K562 (cell line): ENCODE data around the gene ABCA10. TPM values are rescaled to one million over a fixed set of nuclear protein-coding genes. Genes with fewer than 3 reads are reported as not detected.

ENCODE experiments used
- ATAC-seq: fragments of 200-7000 bp; cut with Tn5 transposase; 3 replicates; pipeline ENCODE4 v1.9.1; 2020; ENCODE audit warnings: moderate library complexity
- BruUV-seq: library from RNA; stranded (reverse); fragments of 400-500 nt; replicated peaks from 2 replicates; lab custom pipeline; 2021; lab: Mats Ljungman, UMichigan
- CTCF ChIA-PET: fragments of 300-600 bp; formaldehyde crosslinking; extraction: SDS; loops from one replicate; lab custom pipeline; 2021; ENCODE audit warnings: low intra/inter-chr PET ratio; lab: Yijun Ruan, JAX
- POLR2A ChIA-PET: fragments of 300-600, 350-650 bp; sonication (Branson Sonifier 250); formaldehyde crosslinking; extraction: SDS; loops from one replicate; lab custom pipeline; 2021; ENCODE audit warnings: antibody characterized with exemption, inconsistent platforms; lab: Yijun Ruan, JAX
- DNase-seq, 4 experiments: peaks; one replicate each; pipeline versions ENCODE4 v3.0.0 to v3.0.0-alpha.2; 2011 to 2018; ENCODE audit warnings: low spot score in 3 of 4, mixed read lengths in 3 of 4; ENCODE audit errors: extremely low read depth in 1 of 4
- FAIRE-seq: peaks from 2 replicates; lab custom pipeline; 2011; peaks lifted over from hg19 to GRCh38; lab: Jason Lieb, UNC
- H2AFZ ChIP-seq: 2 replicates; pipeline ENCODE4 v1.6.0; 2011; ENCODE audit warnings: low read depth, low read length, control low read depth, inconsistent platforms
- H3K27ac ChIP-seq: fragments of 200-600 bp; 3 replicates; pipeline ENCODE4 v1.8.0; 2011; ENCODE audit warnings: low read depth, mild to moderate bottlenecking, control low read depth, inconsistent platforms, low read length, moderate library complexity, mixed read lengths; ENCODE audit errors: extremely low read depth
- H3K27me3 ChIP-seq, 2 experiments: fragments of 300-600 bp in 1 of 2; 2 replicates in 1 of 2; 3 replicates in 1 of 2; pipeline versions ENCODE4 v1.6.0 to v1.8.0; 2011; ENCODE audit warnings: inconsistent platforms in 2 of 2, low read length in 2 of 2, mild to moderate bottlenecking in 1 of 2, mixed read lengths in 1 of 2, moderate library complexity in 1 of 2; ENCODE audit not compliant: control insufficient read depth in 2 of 2, insufficient read depth in 2 of 2
- H3K36me3 ChIP-seq: fragments of 300-600 bp; 3 replicates; pipeline ENCODE4 v1.8.0; 2011; ENCODE audit warnings: mild to moderate bottlenecking, low read length, inconsistent platforms; ENCODE audit not compliant: control insufficient read depth, insufficient read depth
- H3K4me1 ChIP-seq, 2 experiments: fragments of 200-600 bp in 1 of 2; replicated peaks in 1 of 2; 2 replicates in 1 of 2; 3 replicates in 1 of 2; pipeline versions ENCODE4 v1.5.1 to v1.8.0; 2011; ENCODE audit warnings: inconsistent platforms in 2 of 2, low read length in 2 of 2, mild to moderate bottlenecking in 1 of 2, mixed read lengths in 1 of 2, moderate library complexity in 1 of 2; ENCODE audit not compliant: control insufficient read depth in 2 of 2, insufficient read depth in 2 of 2
- H3K4me2 ChIP-seq: 2 replicates; pipeline ENCODE4 v1.6.1; 2011; ENCODE audit warnings: low read length, control low read depth, inconsistent platforms, mixed read lengths; ENCODE audit not compliant: insufficient read depth
- H3K4me3 ChIP-seq: fragments of 200-600 bp; sonication (generic), shearing (Covaris generic); 2 replicates; pipeline ENCODE4 v1.5.1; 2016; ENCODE audit warnings: control low read depth, inconsistent platforms
- H3K79me2 ChIP-seq: fragments of 200-600 bp; 3 replicates; pipeline ENCODE4 v1.8.0; 2011; ENCODE audit warnings: low read length, inconsistent platforms; ENCODE audit not compliant: control insufficient read depth, insufficient read depth
- H3K9ac ChIP-seq, 2 experiments: 2 replicates each; pipeline versions ENCODE4 v1.6.0 to v1.6.1; 2011; ENCODE audit warnings: low read depth in 2 of 2, low read length in 2 of 2, control low read depth in 1 of 2, inconsistent platforms in 1 of 2, mild to moderate bottlenecking in 1 of 2, mixed read lengths in 1 of 2; ENCODE audit not compliant: insufficient read depth in 1 of 2
- H3K9me1 ChIP-seq: one replicate; pipeline ENCODE4 v1.6.0; 2011; ENCODE audit warnings: inconsistent platforms, mild to moderate bottlenecking, low read length, moderate library complexity; ENCODE audit not compliant: control insufficient read depth, insufficient read depth
- H3K9me3 ChIP-seq: replicated peaks from 2 replicates; pipeline ENCODE4 v1.5.1; 2011; ENCODE audit warnings: low read depth, low read length, inconsistent platforms; ENCODE audit not compliant: control insufficient read depth, insufficient read depth
- H4K20me1 ChIP-seq: replicated peaks from 2 replicates; pipeline ENCODE4 v1.6.1; 2011; ENCODE audit warnings: low read length, inconsistent platforms, mixed read lengths; ENCODE audit not compliant: control insufficient read depth, insufficient read depth
- CBX2 ChIP-seq: fragments of 200-600 bp; sonication (generic); IDR thresholded peaks from one replicate; pipeline ENCODE4 v1.6.1; 2012; ENCODE audit warnings: mild to moderate bottlenecking, low read length, inconsistent platforms; ENCODE audit not compliant: insufficient read depth, poor library complexity, severe bottlenecking
- CEBPG ChIP-seq, 3 experiments: fragments of 200-800 bp in 1 of 3; sonication (Bioruptor generic) in 1 of 3; sonication (generic) in 1 of 3; formaldehyde crosslinking in 1 of 3; IDR thresholded peaks in 2 of 3; conservative IDR thresholded peaks in 1 of 3; 2 replicates each; pipeline versions ENCODE4 v1.6.1 to v1.8.0; 2016 to 2022; ENCODE audit warnings: missing compliant biosample characterization in 2 of 3, missing genetic modification characterization in 2 of 3, mild to moderate bottlenecking in 1 of 3, missing genetic modification reagents in 1 of 3
- CREB1 ChIP-seq, 2 experiments: sonication (generic) in 1 of 2; formaldehyde crosslinking in 1 of 2; IDR thresholded peaks; 2 replicates each; pipeline versions ENCODE4 v1.6.1 to v1.8.0; 2012 to 2022; ENCODE audit warnings: inconsistent platforms in 1 of 2, mild to moderate bottlenecking in 1 of 2, missing genetic modification reagents in 1 of 2, moderate library complexity in 1 of 2
- EZH2 ChIP-seq: IDR thresholded peaks from 2 replicates; pipeline ENCODE4 v1.6.1; 2012; ENCODE audit warnings: low read depth, mild to moderate bottlenecking, inconsistent platforms, low read length, borderline replicate concordance
- GABPA ChIP-seq: fragments of 200-800 bp; sonication (Bioruptor generic); conservative IDR thresholded peaks from 2 replicates; pipeline ENCODE4 v1.6.1; 2016; ENCODE audit warnings: low read depth, missing genetic modification characterization, missing compliant biosample characterization
- KDM2B ChIP-seq: fragments of 250-450 bp; sonication (Bioruptor Pico); IDR thresholded peaks from 2 replicates; pipeline ENCODE4 v1.8.0; 2021; ENCODE audit warnings: mild to moderate bottlenecking, moderate library complexity
- MED1 ChIP-seq: sonication (generic); formaldehyde crosslinking; IDR thresholded peaks from 2 replicates; pipeline ENCODE4 v1.8.1; 2023; ENCODE audit warnings: missing genetic modification reagents, borderline replicate concordance
- POU5F1 ChIP-seq: fragments of 150-350 bp; IDR thresholded peaks from 2 replicates; pipeline ENCODE4 v1.6.1; 2014; ENCODE audit warnings: borderline replicate concordance, low read length, low read depth, mild to moderate bottlenecking; ENCODE audit not compliant: partially characterized antibody
- RBFOX2 ChIP-seq: fragments of 200-400 bp; formaldehyde crosslinking; IDR thresholded peaks from 2 replicates; pipeline ENCODE4 v1.6.1; 2017; ENCODE audit warnings: low read depth, mild to moderate bottlenecking, low read length, moderate library complexity
- RFX1 ChIP-seq: fragments of 450-650 bp; IDR thresholded peaks from 2 replicates; pipeline ENCODE4 v1.6.1; 2016; ENCODE audit warnings: mild to moderate bottlenecking, moderate library complexity
- TAF1 ChIP-seq: IDR thresholded peaks from 2 replicates; pipeline ENCODE4 v1.6.1; 2011; ENCODE audit warnings: mild to moderate bottlenecking, low read length, moderate library complexity; ENCODE audit not compliant: insufficient read depth, control insufficient read depth, severe bottlenecking; ENCODE audit errors: extremely low read depth
- TCFL5 ChIP-seq: fragments of 250-450 bp; sonication (Bioruptor Pico); conservative IDR thresholded peaks from 2 replicates; pipeline ENCODE4 v1.6.1; 2021; ENCODE audit warnings: mild to moderate bottlenecking, moderate library complexity, matching md5 sums
- TEAD1 ChIP-seq, 2 experiments: fragments of 450-650 bp in 1 of 2; sonication (generic) in 1 of 2; formaldehyde crosslinking; IDR thresholded peaks; 2 replicates each; pipeline versions ENCODE4 v1.4.0 to v1.8.0; 2020 to 2022; ENCODE audit warnings: mild to moderate bottlenecking in 2 of 2, missing genetic modification reagents in 1 of 2
- YY1 ChIP-seq, 3 experiments: IDR thresholded peaks; 2 replicates each; pipeline ENCODE4 v1.6.1; 2011; ENCODE audit warnings: low read length in 2 of 3, mild to moderate bottlenecking in 2 of 3, moderate library complexity in 2 of 3, borderline replicate concordance in 1 of 3, control low read depth in 1 of 3, low read depth in 1 of 3; ENCODE audit not compliant: insufficient read depth in 3 of 3, insufficient replicate concordance in 2 of 3, control insufficient read depth in 1 of 3, insufficient read length in 1 of 3; ENCODE audit errors: extremely low read depth in 1 of 3
- ZNF134 ChIP-seq: fragments of 250-450 bp; sonication (Bioruptor Pico); conservative IDR thresholded peaks from 2 replicates; pipeline ENCODE4 v1.4.0; 2020
- ZNF740 ChIP-seq, 3 experiments: fragments of 200-800 bp in 1 of 3; sonication (Bioruptor generic) in 1 of 3; sonication (generic) in 1 of 3; formaldehyde crosslinking in 1 of 3; IDR thresholded peaks; 2 replicates each; pipeline versions ENCODE4 v1.6.1 to v1.8.0; 2016 to 2022; ENCODE audit warnings: mild to moderate bottlenecking in 2 of 3, missing compliant biosample characterization in 2 of 3, missing genetic modification characterization in 2 of 3, missing genetic modification reagents in 1 of 3
- ZNF76 ChIP-seq: fragments of 250-450 bp; sonication (Bioruptor Pico); IDR thresholded peaks from 2 replicates; pipeline ENCODE4 v1.4.0; 2020; ENCODE audit warnings: mild to moderate bottlenecking, moderate library complexity, borderline replicate concordance
- WGBS: fragments of 100-300 bp; shearing (Covaris generic); methylation state at CpG from one replicate; pipeline ENCODE4 v1.1.6; 2016; ENCODE audit warnings: low coverage, mixed read lengths; ENCODE audit not compliant: insufficient coverage; ENCODE audit errors: missing lambda C conversion rate; 5-methylcytosine and 5-hydroxymethylcytosine counted together
- in situ Hi-C: fragments of 300-500 bp; cut with MboI; formaldehyde crosslinking; loops from 4 replicates; pipeline ENCODE4 v1.15.0; 2018; ENCODE audit warnings: inconsistent platforms, mixed read lengths
- intact Hi-C: fragments of 100-400 bp; cut with micrococcal nuclease; formaldehyde crosslinking; loops from 2 replicates; pipeline ENCODE4 v1.14.2; 2022
- polyA plus RNA-seq, 8 experiments: library from polyadenylated mRNA; depleted of rRNA in 4 of 8; stranded (reverse) in 5 of 8; unstranded in 3 of 8; fragments of >200 nt; fragmentation: Nextera tagmentation in 2 of 8; fragmentation: Illumina TruSeq in 1 of 8; extraction: Ambion mirVana in 2 of 8; extraction: Trizol in 1 of 8; gene quantifications; 2 replicates each; pipeline versions ENCODE4 v1.2.1 to v1.2.3, GENCODE V29; 2011 to 2014; ENCODE audit warnings: inconsistent platforms in 1 of 8, missing spikeins in 1 of 8
- total RNA-seq, 7 experiments: library from RNA; depleted of rRNA in 6 of 7; stranded (reverse); fragments of >200 nt in 6 of 7; fragmentation: Illumina TruSeq in 2 of 7; extraction: Trizol in 2 of 7; gene quantifications; 2 replicates each; pipeline versions ENCODE4 v1.2.1 to v1.2.3, GENCODE V29; 2011 to 2021; ENCODE audit warnings: low replicate concordance in 1 of 7
- TF ChIP-seq, protein P1 (sequence below): sonication (generic); formaldehyde crosslinking; IDR thresholded peaks from 2 replicates; pipeline ENCODE4 v1.8.0; 2022; ENCODE audit warnings: mild to moderate bottlenecking, missing genetic modification reagents

Gene ABCA10
- total and polyA plus RNA-seq, 9 of the 15 experiments (the other 6 are each of a cell fraction or from before 2014, with no cell fraction given): 0.04 to 0.45 (median 0.15) TPM; not detected in 1

- peak overlapping the region; percentile 55; the same call in 1 of the 2 replicates for H2AFZ ChIP-seq
- no peak overlapping the region for H3K27ac ChIP-seq
- H3K27me3 ChIP-seq: no peaks in the 10 kb centered on the region
- H3K9me1 ChIP-seq: no peaks in the 10 kb centered on the region
- H3K36me3 ChIP-seq: no peaks in the 10 kb centered on the region
- no peak overlapping the region for H3K4me3 ChIP-seq
- H3K79me2 ChIP-seq: no peaks in the 10 kb centered on the region
- H3K9ac ChIP-seq: no peak overlapping the region
- ChIA-PET POLR2A (no interaction called here), CTCF (no interaction called here)
- in situ Hi-C loops: no loop called here
- H3K9me3 ChIP-seq: no peaks in the 10 kb centered on the region
- peak overlapping the region; percentile 30; the same call in 1 of the 2 replicates for H3K4me2 ChIP-seq
- intact Hi-C loops: no loop called here
- H4K20me1 ChIP-seq: no peaks in the 10 kb centered on the region
- ATAC-seq (peak; percentile 54; the same call in 2 of the 3 replicates), DNase-seq (peak in 2 of 4 experiments; percentile 20 to 64), FAIRE-seq (peak; percentile 77)
- 7% methylated on average over 6 of the region's 6 CpGs for WGBS
- BruUV-seq: no TSS peak
- peaks cover 0 to 7% of the 10 kb centered on the region in 2 experiments; a peak in 2 of 5 replicates for H3K4me1 ChIP-seq
- TF ChIP-seq ZNF76 (no peak), YY1 (IDR thresholded peaks at IDR 0.05; ENCODE audit: borderline replicate concordance in 1 of 3, control insufficient read depth in 1 of 3, extremely low read depth in 1 of 3, insufficient read depth in 3 of 3, insufficient read length in 1 of 3, insufficient replicate concordance in 2 of 3, low read depth in 1 of 3, low read length in 2 of 3) (no peak), RFX1 (no peak), TAF1 (no peak), TEAD1 (CRISPR knock-in tag; IDR thresholded peaks at IDR 0.05) (no peak), ZNF740 (CRISPR knock-in tag; IDR thresholded peaks at IDR 0.05) (no peak), ZNF740 (tag; IDR thresholded peaks at IDR 0.05) (no peak), CREB1 (IDR thresholded peaks at IDR 0.05) (no peak), CREB1 (CRISPR knock-in tag; IDR thresholded peaks at IDR 0.05) (no peak), TCFL5 (CRISPR knock-in tag) (no peak), CEBPG (CRISPR knock-in tag; IDR thresholded peaks at IDR 0.05) (no peak), CEBPG (tag; conservative IDR thresholded peaks at IDR 0.05 in 1 of 2, IDR thresholded peaks at IDR 0.05 in 1 of 2) (peak in 1 of 2 experiments; percentile 58; a peak in 1 of 4 replicates), ZNF134 (CRISPR knock-in tag) (no peak), CBX2 (no peak), GABPA (tag) (no peak), POU5F1 (no peak), EZH2 (no peak), KDM2B (CRISPR knock-in tag) (no peak), RBFOX2 (no peak), MED1 (CRISPR knock-in tag) (no peak)
- TF ChIP-seq, protein P1, sequence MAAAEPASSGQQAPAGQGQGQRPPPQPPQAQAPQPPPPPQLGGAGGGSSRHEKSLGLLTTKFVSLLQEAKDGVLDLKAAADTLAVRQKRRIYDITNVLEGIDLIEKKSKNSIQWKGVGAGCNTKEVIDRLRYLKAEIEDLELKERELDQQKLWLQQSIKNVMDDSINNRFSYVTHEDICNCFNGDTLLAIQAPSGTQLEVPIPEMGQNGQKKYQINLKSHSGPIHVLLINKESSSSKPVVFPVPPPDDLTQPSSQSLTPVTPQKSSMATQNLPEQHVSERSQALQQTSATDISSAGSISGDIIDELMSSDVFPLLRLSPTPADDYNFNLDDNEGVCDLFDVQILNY: no peak
Measured at GRCh38 chr17:69198238-69198637, 30.4 kb downstream of the ABCA10 start.
